Gastroesophageal sphincter (tissue), 3 donors: Measurements from ENCODE around the gene DISC1.

Source experiments
- CTCF ChIP-seq, 4 experiments: fragments of 200-600 bp in 2 of 4; fragments of 450-650 bp in 2 of 4; sonication (generic) in 1 of 4; IDR thresholded peaks; one replicate each; pipeline ENCODE4 v1.5.1; 2017 to 2019; ENCODE audit warnings: antibody characterized with exemption in 4 of 4, mild to moderate bottlenecking in 2 of 4, moderate library complexity in 2 of 4
- EP300 ChIP-seq: sonication (generic); formaldehyde crosslinking; IDR thresholded peaks from one replicate; pipeline ENCODE4 v1.6.1; 2017; ENCODE audit warnings: antibody characterized with exemption, mild to moderate bottlenecking
- POLR2AphosphoS5 ChIP-seq: sonication (generic); formaldehyde crosslinking; IDR thresholded peaks from one replicate; pipeline ENCODE4 v1.6.1; 2017; ENCODE audit warnings: antibody characterized with exemption

GRCh38 chr1:231584921-231585320 lies 41.7 kb upstream of the DISC1 start:
- no peak for TF ChIP-seq CTCF (IDR thresholded peaks at IDR 0.05)
- no peak for TF ChIP-seq EP300
- no peak for TF ChIP-seq POLR2AphosphoS5
